A549 (cell line): ENCODE results near the gene CUL3. TPM values are rescaled to one million over a fixed set of nuclear protein-coding genes. Genes with fewer than 3 reads are reported as not detected.

Source experiments
- ATAC-seq, 2 experiments: fragments of 200-7000 bp in 1 of 2; fragments of >200 bp in 1 of 2; cut with Nextera tagmentation in 1 of 2; cut with Tn5 transposase in 1 of 2; 3 replicates each; pipeline versions ENCODE4 v1.8.0 to v1.9.1; 2018 to 2020; ENCODE audit warnings: mild to moderate bottlenecking in 1 of 2, moderate library complexity in 1 of 2
- CTCF ChIA-PET: fragments of 300-600 bp; sonication (Branson Sonifier 250); formaldehyde crosslinking; extraction: SDS; loops from one replicate; lab custom pipeline; 2021; ENCODE audit warnings: antibody characterized with exemption, inconsistent platforms; lab: Yijun Ruan, JAX
- POLR2A ChIA-PET: fragments of 350-600 bp; formaldehyde crosslinking; extraction: SDS; loops from one replicate; lab custom pipeline; 2021; ENCODE audit warnings: antibody characterized with exemption, inconsistent platforms; lab: Yijun Ruan, JAX
- DNase-seq, 2 experiments: peaks; one replicate each; pipeline versions ENCODE4 v3.0.0 to v3.0.0-alpha.2; 2011 to 2016; ENCODE audit warnings: low read depth in 1 of 2, low spot score in 1 of 2
- FAIRE-seq: peaks from 2 replicates; lab custom pipeline; 2011; peaks lifted over from hg19 to GRCh38; lab: Jason Lieb, UNC
- H3K27ac ChIP-seq, 2 experiments: fragments of >200 bp; sonication (Bioruptor Twin); formaldehyde crosslinking; 3 replicates each; pipeline ENCODE4 v1.5.1; 2016 to 2017
- H3K4me1 ChIP-seq: fragments of >200 bp; sonication (Bioruptor Twin); formaldehyde crosslinking; 3 replicates; pipeline ENCODE4 v1.6.1; 2016
- H3K4me2 ChIP-seq: fragments of >200 bp; sonication (Bioruptor Twin); formaldehyde crosslinking; 3 replicates; pipeline ENCODE4 v1.6.1; 2016
- H3K4me3 ChIP-seq: fragments of >200 bp; sonication (Bioruptor Twin); formaldehyde crosslinking; 3 replicates; pipeline ENCODE4 v1.5.1; 2016
- H3K9me3 ChIP-seq: fragments of >200 bp; sonication (Bioruptor Twin); formaldehyde crosslinking; 3 replicates; pipeline ENCODE4 v1.6.1; 2016
- ATOH8 ChIP-seq: fragments of 250-450 bp; sonication (Bioruptor Pico); IDR thresholded peaks from 2 replicates; pipeline ENCODE4 v1.5.0; 2020; ENCODE audit warnings: low read depth, mild to moderate bottlenecking, moderate library complexity
- CEBPB ChIP-seq, 2 experiments: fragments of >200 bp in 1 of 2; sonication (Bioruptor Twin) in 1 of 2; formaldehyde crosslinking in 1 of 2; IDR thresholded peaks; 2 replicates each; pipeline ENCODE4 v1.6.1; 2012 to 2016
- CHD2 ChIP-seq: fragments of 150-350 bp; IDR thresholded peaks from 2 replicates; pipeline ENCODE4 v1.6.1; 2014; ENCODE audit warnings: low read length; ENCODE audit not compliant: partially characterized antibody
- EHMT2 ChIP-seq: fragments of 200-600 bp; sonication (generic); IDR thresholded peaks from 2 replicates; pipeline ENCODE4 v1.6.1; 2016; ENCODE audit warnings: antibody characterized with exemption, low read depth, mild to moderate bottlenecking, moderate library complexity
- EP300 ChIP-seq, 2 experiments: fragments of >200 bp; sonication (Bioruptor Twin); formaldehyde crosslinking; IDR thresholded peaks; 2 replicates in 1 of 2; 3 replicates in 1 of 2; pipeline ENCODE4 v1.6.1; 2016 to 2017
- ESRRA ChIP-seq: fragments of 150-350 bp; IDR thresholded peaks from 2 replicates; pipeline ENCODE4 v1.6.1; 2014; ENCODE audit warnings: mild to moderate bottlenecking, low read length, borderline replicate concordance
- FOSB ChIP-seq: fragments of 250-450 bp; sonication (Bioruptor Pico); IDR thresholded peaks from 2 replicates; pipeline ENCODE4 v1.5.0; 2020; ENCODE audit warnings: mild to moderate bottlenecking, moderate library complexity
- HDAC2 ChIP-seq: fragments of 200-600 bp; sonication (generic); IDR thresholded peaks from 2 replicates; pipeline ENCODE4 v1.6.1; 2016
- HES2 ChIP-seq: fragments of >200 bp; sonication (Bioruptor Twin); formaldehyde crosslinking; IDR thresholded peaks from 2 replicates; pipeline ENCODE4 v1.6.1; 2016
- HMGXB4 ChIP-seq: fragments of 250-450 bp; sonication (Bioruptor Pico); IDR thresholded peaks from 2 replicates; pipeline ENCODE4 v1.5.0; 2021; ENCODE audit warnings: mild to moderate bottlenecking, moderate library complexity, borderline replicate concordance
- HOXB13 ChIP-seq: fragments of 250-450 bp; sonication (Bioruptor Pico); IDR thresholded peaks from 2 replicates; pipeline ENCODE4 v1.5.0; 2020; ENCODE audit warnings: low read depth, mild to moderate bottlenecking, moderate library complexity
- JUN ChIP-seq, 2 experiments: fragments of >200 bp; sonication (Bioruptor Twin); formaldehyde crosslinking; IDR thresholded peaks; 2 replicates in 1 of 2; 3 replicates in 1 of 2; pipeline ENCODE4 v1.6.1; 2016 to 2017
- JUNB ChIP-seq: fragments of >200 bp; sonication (Bioruptor Twin); formaldehyde crosslinking; IDR thresholded peaks from 2 replicates; pipeline ENCODE4 v1.6.1; 2016
- KDM5A ChIP-seq: fragments of 200-600 bp; sonication (generic); IDR thresholded peaks from 2 replicates; pipeline ENCODE4 v1.6.1; 2016; ENCODE audit warnings: antibody characterized with exemption, mild to moderate bottlenecking
- MYC ChIP-seq: IDR thresholded peaks from 2 replicates; pipeline ENCODE4 v1.6.1; 2012; ENCODE audit warnings: mild to moderate bottlenecking, inconsistent platforms, low read length, improper control_type of control experiment, borderline replicate concordance
- PBX3 ChIP-seq: IDR thresholded peaks from 2 replicates; pipeline ENCODE4 v1.6.1; 2012
- POLR2AphosphoS2 ChIP-seq: conservative IDR thresholded peaks from 2 replicates; pipeline ENCODE4 v1.6.1; 2012; ENCODE audit warnings: low read length, improper control_type of control experiment, inconsistent platforms
- RAD21 ChIP-seq, 2 experiments: fragments of >200 bp in 1 of 2; sonication (Bioruptor Twin) in 1 of 2; formaldehyde crosslinking in 1 of 2; IDR thresholded peaks in 1 of 2; conservative IDR thresholded peaks in 1 of 2; 2 replicates in 1 of 2; 3 replicates in 1 of 2; pipeline ENCODE4 v1.6.1; 2012 to 2018; ENCODE audit warnings: inconsistent platforms in 1 of 2
- RARB ChIP-seq: fragments of 250-450 bp; sonication (Bioruptor Pico); IDR thresholded peaks from 2 replicates; pipeline ENCODE4 v1.8.0; 2021; ENCODE audit warnings: mild to moderate bottlenecking, moderate library complexity
- RCOR1 ChIP-seq: fragments of 150-350 bp; IDR thresholded peaks from 2 replicates; pipeline ENCODE4 v1.6.1; 2014; ENCODE audit warnings: antibody characterized with exemption, low read length, low read depth
- REST ChIP-seq: fragments of 200-600 bp; sonication (generic); IDR thresholded peaks from 2 replicates; pipeline ENCODE4 v1.6.1; 2016; ENCODE audit warnings: antibody characterized with exemption, mild to moderate bottlenecking, moderate library complexity
- SREBF2 ChIP-seq: fragments of 450-650 bp; IDR thresholded peaks from 2 replicates; pipeline ENCODE4 v1.6.1; 2014; ENCODE audit warnings: mild to moderate bottlenecking, moderate library complexity
- USF2 ChIP-seq: fragments of 450-650 bp; IDR thresholded peaks from 2 replicates; pipeline ENCODE4 v1.6.1; 2014; ENCODE audit warnings: antibody characterized with exemption
- ZC3H11A ChIP-seq: fragments of 450-650 bp; IDR thresholded peaks from 2 replicates; pipeline ENCODE4 v1.6.1; 2014; ENCODE audit warnings: antibody characterized with exemption, mild to moderate bottlenecking
- ZNF302 ChIP-seq: fragments of 250-450 bp; sonication (Bioruptor Pico); IDR thresholded peaks from 2 replicates; pipeline ENCODE4 v1.9.0; 2021; ENCODE audit warnings: inconsistent platforms, mild to moderate bottlenecking, moderate library complexity
- WGBS: methylation state at CpG from one replicate; pipeline ENCODE4 v1.1.6; 2017; ENCODE audit errors: missing lambda C conversion rate; 5-methylcytosine and 5-hydroxymethylcytosine counted together
- polyA plus RNA-seq, 4 experiments: library from polyadenylated mRNA; depleted of rRNA in 3 of 4; stranded (reverse); fragments of >200 nt; fragmentation: RNase III in 1 of 4; extraction: RNeasy Plus Mini Kit Qiagen cat#74134 plus additional on column Dnase treatment in 1 of 4; gene quantifications; 2 replicates in 3 of 4; 3 replicates in 1 of 4; pipeline ENCODE4 v1.2.3, GENCODE V29; 2011 to 2017

CUL3 gene
- polyA plus RNA-seq, 2 of the 4 experiments (the other 2 are of a cell fraction), result 70.5 to 73.9 TPM

- ATAC-seq, result peak; percentile 38 to 62; a peak in 4 of 6 replicates
- H3K9me3 ChIP-seq, result no peaks in the 10 kb centered on the region
- no peak overlapping the region for H3K27ac ChIP-seq
- DNase-seq, result no peak
- ChIA-PET POLR2A (no interaction called here), CTCF (interaction anchor here (1.1 kb wide), 1 partner anchor 185 kb away, joined by 4 read pairs; no protein-coding TSS in a partner anchor)
- no peak for FAIRE-seq
- H3K4me2 ChIP-seq, result no peak overlapping the region
- H3K4me3 ChIP-seq, result no peak overlapping the region
- no peak for TF ChIP-seq EHMT2
- no peak for TF ChIP-seq HDAC2
- TF ChIP-seq ESRRA, result no peak
- no peak for TF ChIP-seq HMGXB4 (CRISPR knock-in tag)
- no peak for TF ChIP-seq JUNB
- no peak for TF ChIP-seq HES2
- no peak for TF ChIP-seq HOXB13 (CRISPR knock-in tag)
- TF ChIP-seq CEBPB (IDR thresholded peaks at IDR 0.05), result no peak
- no peak for TF ChIP-seq REST
- no peak for TF ChIP-seq CHD2
- TF ChIP-seq ZNF302 (CRISPR knock-in tag), result no peak
- TF ChIP-seq JUN (IDR thresholded peaks at IDR 0.05), result no peak
- TF ChIP-seq MYC, result no peak
- TF ChIP-seq RAD21 (conservative IDR thresholded peaks at IDR 0.05 in 1 of 2, IDR thresholded peaks at IDR 0.05 in 1 of 2), result no peak
- no peaks in the 10 kb centered on the region for H3K4me1 ChIP-seq
- 79% methylated on average over 3 of the region's 3 CpGs for WGBS
Measured at GRCh38 chr2:224466304-224466895, 118.8 kb downstream of the CUL3 start.

- Histone ChIP-seq H3K27ac (no peak overlapping the region), H3K4me3 (no peak overlapping the region), H3K4me1 (no peaks in the 10 kb centered on the region), H3K9me3 (no peaks in the 10 kb centered on the region), H3K4me2 (no peak overlapping the region)
- WGBS, result 92% methylated on average over 1 of the region's 1 CpG
- ATAC-seq, result no peak
- CTCF ChIA-PET, result no interaction called here
- POLR2A ChIA-PET, result no interaction called here
- DNase-seq, result no peak
- FAIRE-seq, result no peak
- no peak for TF ChIP-seq ZC3H11A
- TF ChIP-seq ZNF302 (CRISPR knock-in tag), result no peak
- no peak for TF ChIP-seq KDM5A
- TF ChIP-seq JUNB, result no peak
- no peak for TF ChIP-seq SREBF2
- TF ChIP-seq FOSB (CRISPR knock-in tag), result no peak
- TF ChIP-seq HMGXB4 (CRISPR knock-in tag), result no peak
- TF ChIP-seq RCOR1, result no peak
- TF ChIP-seq CEBPB (IDR thresholded peaks at IDR 0.05), result no peak
- no peak for TF ChIP-seq EP300 (IDR thresholded peaks at IDR 0.05)
- no peak for TF ChIP-seq HDAC2
- TF ChIP-seq PBX3, result no peak
- no peak for TF ChIP-seq USF2
- TF ChIP-seq RARB (CRISPR knock-in tag), result no peak
- no peak for TF ChIP-seq ATOH8 (CRISPR knock-in tag)
- no peak for TF ChIP-seq POLR2AphosphoS2
Measured at GRCh38 chr2:224461391-224461790, 123.8 kb downstream of the CUL3 start.
